ENCODE data around the gene RIPPLY1. TPM values are rescaled to one million over a fixed set of nuclear protein-coding genes. Genes with fewer than 3 reads are reported as not detected.

RIPPLY1 gene
- total and polyA plus RNA-seq, 4 donors, result not detected

DNA sequence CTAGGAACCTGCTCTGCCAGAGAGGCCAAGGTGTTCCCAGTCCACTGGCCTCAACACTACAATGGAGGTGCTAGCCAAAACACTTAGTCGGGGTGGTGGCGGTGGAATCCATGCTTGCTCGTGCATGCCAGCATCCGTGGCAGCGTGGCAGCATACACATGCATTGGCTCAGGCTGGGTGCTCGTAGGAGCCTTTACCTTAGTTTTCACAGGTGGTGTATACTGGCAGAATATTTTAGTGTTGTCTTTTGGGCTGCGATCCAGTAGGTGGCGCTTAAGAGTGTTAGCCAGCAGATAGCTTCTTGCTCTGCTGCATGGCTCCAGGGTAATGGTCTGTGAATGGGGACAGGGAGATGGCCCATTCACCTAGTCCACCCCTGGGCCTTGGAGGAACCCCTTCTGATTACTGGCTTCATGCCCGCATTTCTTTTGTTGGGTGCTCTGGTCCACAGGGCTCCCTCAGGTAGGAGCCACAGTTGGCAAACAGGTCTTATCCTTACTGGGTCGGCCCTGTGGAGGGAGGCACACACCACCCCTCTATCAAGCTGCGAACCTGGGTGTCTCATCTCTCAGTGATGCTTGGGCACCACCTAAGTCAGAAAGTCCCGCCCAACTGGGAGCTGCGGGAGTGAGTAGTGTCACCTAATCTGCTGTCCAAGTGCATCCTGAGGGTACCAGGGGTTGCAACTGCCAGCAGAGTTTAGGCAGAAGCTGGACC is 40.0 kb downstream of the RIPPLY1 start:
- ATAC-seq (ENCODE audit: insufficient read depth, low FRiP score), result no peak
- TF ChIP-seq, protein P1, sequence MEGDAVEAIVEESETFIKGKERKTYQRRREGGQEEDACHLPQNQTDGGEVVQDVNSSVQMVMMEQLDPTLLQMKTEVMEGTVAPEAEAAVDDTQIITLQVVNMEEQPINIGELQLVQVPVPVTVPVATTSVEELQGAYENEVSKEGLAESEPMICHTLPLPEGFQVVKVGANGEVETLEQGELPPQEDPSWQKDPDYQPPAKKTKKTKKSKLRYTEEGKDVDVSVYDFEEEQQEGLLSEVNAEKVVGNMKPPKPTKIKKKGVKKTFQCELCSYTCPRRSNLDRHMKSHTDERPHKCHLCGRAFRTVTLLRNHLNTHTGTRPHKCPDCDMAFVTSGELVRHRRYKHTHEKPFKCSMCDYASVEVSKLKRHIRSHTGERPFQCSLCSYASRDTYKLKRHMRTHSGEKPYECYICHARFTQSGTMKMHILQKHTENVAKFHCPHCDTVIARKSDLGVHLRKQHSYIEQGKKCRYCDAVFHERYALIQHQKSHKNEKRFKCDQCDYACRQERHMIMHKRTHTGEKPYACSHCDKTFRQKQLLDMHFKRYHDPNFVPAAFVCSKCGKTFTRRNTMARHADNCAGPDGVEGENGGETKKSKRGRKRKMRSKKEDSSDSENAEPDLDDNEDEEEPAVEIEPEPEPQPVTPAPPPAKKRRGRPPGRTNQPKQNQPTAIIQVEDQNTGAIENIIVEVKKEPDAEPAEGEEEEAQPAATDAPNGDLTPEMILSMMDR (IDR thresholded peaks at IDR 0.05; ENCODE audit: control extremely low read depth, extremely low read depth), result no peak
- peak in 1 of 3 donors; percentile 4 for DNase-seq
- H3K27me3 ChIP-seq (ENCODE audit: control insufficient read depth in 3 of 3, insufficient read depth in 3 of 3, low read length in 2 of 3), result peaks cover 0 to 21% (median 0%) of the 10 kb centered on the region in 3 donors
- 50 to 80% methylated on average over 13 of the region's 13 CpGs for WGBS, 2 donors
- no peak overlapping the region for H3K9ac ChIP-seq (ENCODE audit: insufficient read depth in 1 of 2, low read length in 2 of 2)
- no peaks in the 10 kb centered on the region for H3K9me3 ChIP-seq (ENCODE audit: control insufficient read depth in 4 of 4, insufficient read depth in 3 of 4, low read length in 3 of 4)
- H3K36me3 ChIP-seq (ENCODE audit: control insufficient read depth in 4 of 4, insufficient read depth in 4 of 4, low read length in 4 of 4), result no peaks in the 10 kb centered on the region
- no peak overlapping the region for H3K4me3 ChIP-seq
- no peaks in the 10 kb centered on the region for H3K4me1 ChIP-seq (ENCODE audit: control insufficient read depth in 5 of 5, insufficient read depth in 5 of 5, low read length in 5 of 5)
- no peak overlapping the region for H3K27ac ChIP-seq (ENCODE audit: low read depth in 1 of 2, low read length in 1 of 2)

Other genes starting within 250 kb of the RIPPLY1 start
- 10 to 100 TPM in 1 of 2 donors, 1 to 10 TPM in 1; 5.2 to 13.3 TPM for gene RNF128, start 176.6 kb downstream of the RIPPLY1 start, total RNA-seq
- gene RNF128, start 176.6 kb downstream of the RIPPLY1 start, polyA plus RNA-seq, result 10 to 100 TPM in 1 of 2 donors, 1 to 10 TPM in 1; 7.4 to 11.9 TPM
- 10 to 100 TPM in 1 of 2 donors, 1 to 10 TPM in 1; 5.6 to 20.2 TPM for gene TBC1D8B, start 100.7 kb downstream of the RIPPLY1 start, total RNA-seq
- 1 to 10 TPM; 2.2 to 2.9 TPM for gene TBC1D8B, start 100.7 kb downstream of the RIPPLY1 start, polyA plus RNA-seq
- under 1 TPM; 0.28 to 0.46 TPM for gene CLDN2, start 17.1 kb upstream of the RIPPLY1 start, total RNA-seq
- under 1 TPM in 1 of 2 donors, not detected in 1; 0.07 TPM for gene CLDN2, start 17.1 kb upstream of the RIPPLY1 start, polyA plus RNA-seq
- gene MORC4, start 96.9 kb upstream of the RIPPLY1 start, total RNA-seq, result 10 to 100 TPM; 12.4 to 25.3 TPM
- 10 to 100 TPM in 1 of 2 donors, 1 to 10 TPM in 1; 4.5 to 10.9 TPM for gene MORC4, start 96.9 kb upstream of the RIPPLY1 start, polyA plus RNA-seq
- gene RBM41, start 215.5 kb upstream of the RIPPLY1 start, total RNA-seq, result 10 to 100 TPM; 13.5 to 30.6 TPM
- gene RBM41, start 215.5 kb upstream of the RIPPLY1 start, polyA plus RNA-seq, result 1 to 10 TPM; 3.8 to 4.9 TPM

Measured in lung (tissue), 12 donors.